HL-60 (cell line): ENCODE results near the gene CAMK2D.

Experiments
- DNase-seq, 2 experiments: peaks; one replicate each; pipeline ENCODE4 v3.0.0-alpha.2; 2010 to 2020; ENCODE audit warnings: low read depth in 1 of 2, low spot score in 1 of 2
- H3K27ac ChIP-seq: fragments of 250-450 bp; sonication (Bioruptor Pico); replicated peaks from 2 replicates; pipeline ENCODE4 v1.5.1; 2020; ENCODE audit warnings: mild to moderate bottlenecking, moderate library complexity
- H3K27me3 ChIP-seq: fragments of 250-450 bp; sonication (Bioruptor Pico); 2 replicates; pipeline ENCODE4 v1.5.1; 2021; ENCODE audit warnings: mild to moderate bottlenecking, moderate library complexity; ENCODE audit not compliant: insufficient read depth, poor library complexity, severe bottlenecking
- H3K4me3 ChIP-seq: replicated peaks from 2 replicates; pipeline ENCODE4 v1.5.1; 2011; ENCODE audit warnings: mild to moderate bottlenecking, control low read depth, low read length; ENCODE audit not compliant: insufficient read depth
- CTCF ChIP-seq: IDR thresholded peaks from one replicate; pipeline ENCODE4 v1.5.1; 2011; ENCODE audit warnings: low read length, control low read depth, inconsistent platforms; ENCODE audit not compliant: insufficient read depth
- GABPA ChIP-seq: IDR thresholded peaks from 2 replicates; pipeline ENCODE4 v1.6.1; 2012; ENCODE audit warnings: low read depth
- POLR2AphosphoS5 ChIP-seq: IDR thresholded peaks from 2 replicates; pipeline ENCODE4 v1.6.1; 2012; ENCODE audit warnings: low read depth
- REST ChIP-seq: IDR thresholded peaks from 2 replicates; pipeline ENCODE4 v1.6.1; 2012; ENCODE audit warnings: low read depth; ENCODE audit not compliant: insufficient replicate concordance
- SPI1 ChIP-seq: IDR thresholded peaks from 2 replicates; pipeline ENCODE4 v1.6.1; 2012; ENCODE audit warnings: low read depth, mild to moderate bottlenecking, borderline replicate concordance

CAMK2D gene

GRCh38 chr4:113502476-113502875 lies 259.1 kb downstream of the CAMK2D start:
- DNase-seq = no peak
- H3K4me3 ChIP-seq = no peak overlapping the region
- no peak overlapping the region for H3K27ac ChIP-seq
- no peak for TF ChIP-seq REST
- TF ChIP-seq CTCF = no peak
- TF ChIP-seq GABPA = no peak
- no peak for TF ChIP-seq POLR2AphosphoS5
- no peak for TF ChIP-seq SPI1
- H3K27me3 ChIP-seq = no peaks in the 10 kb centered on the region

- H3K27me3 ChIP-seq = no peaks in the 10 kb centered on the region
- DNase-seq = no peak
- H3K4me3 ChIP-seq = no peak overlapping the region
- no peak overlapping the region for H3K27ac ChIP-seq
- TF ChIP-seq REST (no peak), POLR2AphosphoS5 (no peak), GABPA (no peak), CTCF (no peak), SPI1 (no peak)
Measured at GRCh38 chr4:113500424-113500823, 261.1 kb downstream of the CAMK2D start.

GRCh38 chr4:113499696-113500095 lies 261.8 kb downstream of the CAMK2D start:
- no peak for DNase-seq
- TF ChIP-seq POLR2AphosphoS5 (no peak), GABPA (no peak)
- Histone ChIP-seq H3K4me3 (no peak overlapping the region), H3K27me3 (no peaks in the 10 kb centered on the region), H3K27ac (no peak overlapping the region)

GRCh38 chr4:113499166-113499565 lies 262.4 kb downstream of the CAMK2D start:
- Histone ChIP-seq H3K4me3 (no peak overlapping the region), H3K27ac (no peak overlapping the region), H3K27me3 (no peaks in the 10 kb centered on the region)
- no peak for DNase-seq
- TF ChIP-seq GABPA (no peak), REST (no peak), POLR2AphosphoS5 (no peak), SPI1 (no peak), CTCF (no peak)
